Activated naive CD4-positive, alpha-beta T cell treated with anti-CD3 and anti-CD28 coated beads for 36 hours (primary cell): ENCODE data around the gene PCBP3. TPM values are rescaled to one million over a fixed set of nuclear protein-coding genes. Genes with fewer than 3 reads are reported as not detected.

Source experiments
- CTCF ChIA-PET: fragments of 350-600 bp; sonication (Branson Sonifier 250); formaldehyde crosslinking; loops from one replicate; lab custom pipeline; 2021; ENCODE audit warnings: antibody characterized with exemption; lab: Charles Lee
- DNase-seq: peaks from one replicate; pipeline ENCODE4 v3.0.0-alpha.2; 2020
- H3K27ac Mint-ChIP-seq: one replicate; pipeline ENCODE4 v1.8.0; 2021; ENCODE audit warnings: mild to moderate bottlenecking, mixed read lengths
- H3K27me3 Mint-ChIP-seq: one replicate; pipeline ENCODE4 v1.8.0; 2021; ENCODE audit warnings: low read depth, mixed read lengths
- H3K36me3 Mint-ChIP-seq: one replicate; pipeline ENCODE4 v1.8.0; 2021; ENCODE audit warnings: low read depth, mixed read lengths
- H3K4me1 Mint-ChIP-seq: one replicate; pipeline ENCODE4 v1.8.0; 2021; ENCODE audit warnings: low read depth, mixed read lengths
- H3K4me3 Mint-ChIP-seq: one replicate; pipeline ENCODE4 v1.8.0; 2021; ENCODE audit warnings: mild to moderate bottlenecking, moderate library complexity, mixed read lengths
- H3K9me3 Mint-ChIP-seq: one replicate; pipeline ENCODE4 v1.8.0; 2021; ENCODE audit warnings: mixed read lengths
- intact Hi-C: fragments of 100-400 bp; cut with micrococcal nuclease; formaldehyde crosslinking; loops from one replicate; pipeline ENCODE4 v1.15.1; 2023
- total RNA-seq, 2 experiments: library from RNA; stranded (reverse); gene quantifications; one replicate each; pipeline ENCODE4 v1.2.3, GENCODE V29; 2021

Gene PCBP3
- total RNA-seq, 2 experiments from 2014 or later, result 10.0 to 10.2 TPM

GRCh38 chr21:45796003-45796402 lies 152.5 kb downstream of the PCBP3 start:
- Mint-ChIP-seq H3K4me3 (no peak overlapping the region), H3K27ac (no peak overlapping the region), H3K27me3 (no peaks in the 10 kb centered on the region), H3K9me3 (no peaks in the 10 kb centered on the region), H3K36me3 (no peaks in the 10 kb centered on the region), H3K4me1 (no peaks in the 10 kb centered on the region)
- CTCF ChIA-PET, result no interaction called here
- no peak for DNase-seq
- intact Hi-C loops, result no loop called here

GRCh38 chr21:45797338-45797737 lies 153.8 kb downstream of the PCBP3 start:
- Mint-ChIP-seq H3K27me3 (no peaks in the 10 kb centered on the region), H3K27ac (no peak overlapping the region), H3K36me3 (no peaks in the 10 kb centered on the region), H3K9me3 (no peaks in the 10 kb centered on the region), H3K4me3 (no peak overlapping the region), H3K4me1 (no peaks in the 10 kb centered on the region)
- intact Hi-C loops, result no loop called here
- CTCF ChIA-PET, result no interaction called here
- no peak for DNase-seq

- CTCF ChIA-PET, result no interaction called here
- Mint-ChIP-seq H3K27ac (no peak overlapping the region), H3K4me3 (no peak overlapping the region), H3K36me3 (no peaks in the 10 kb centered on the region), H3K4me1 (no peaks in the 10 kb centered on the region), H3K9me3 (no peaks in the 10 kb centered on the region), H3K27me3 (no peaks in the 10 kb centered on the region)
- DNase-seq, result no peak
- intact Hi-C loops, result no loop called here
These were observed 156.3 kb downstream of the PCBP3 start for GRCh38 chr21:45799765-45800338.

- intact Hi-C loops, result no loop called here
- no peak for DNase-seq
- CTCF ChIA-PET, result no interaction called here
- Mint-ChIP-seq H3K27ac (no peak overlapping the region), H3K9me3 (no peaks in the 10 kb centered on the region), H3K27me3 (no peaks in the 10 kb centered on the region), H3K4me1 (no peaks in the 10 kb centered on the region), H3K36me3 (no peaks in the 10 kb centered on the region), H3K4me3 (no peak overlapping the region)
These were observed 157.0 kb downstream of the PCBP3 start for GRCh38 chr21:45800339-45801080.

- Mint-ChIP-seq H3K27ac (no peak overlapping the region), H3K27me3 (no peaks in the 10 kb centered on the region), H3K4me1 (no peaks in the 10 kb centered on the region), H3K9me3 (no peaks in the 10 kb centered on the region), H3K4me3 (no peak overlapping the region), H3K36me3 (no peaks in the 10 kb centered on the region)
- DNase-seq, result no peak
- intact Hi-C loops, result no loop called here
- CTCF ChIA-PET, result no interaction called here
These were observed 157.8 kb downstream of the PCBP3 start for GRCh38 chr21:45801129-45801964.

- intact Hi-C loops, result no loop called here
- Mint-ChIP-seq H3K27ac (no peak overlapping the region), H3K9me3 (no peaks in the 10 kb centered on the region), H3K36me3 (no peaks in the 10 kb centered on the region), H3K27me3 (no peaks in the 10 kb centered on the region), H3K4me1 (no peaks in the 10 kb centered on the region), H3K4me3 (no peak overlapping the region)
- CTCF ChIA-PET, result no interaction called here
- no peak for DNase-seq
These were observed 158.5 kb downstream of the PCBP3 start for GRCh38 chr21:45801989-45802388.

- intact Hi-C loops, result no loop called here
- no peak for DNase-seq
- no peak overlapping the region for H3K27ac Mint-ChIP-seq
- no peaks in the 10 kb centered on the region for H3K36me3 Mint-ChIP-seq
- no peaks in the 10 kb centered on the region for H3K9me3 Mint-ChIP-seq
- no peak overlapping the region for H3K4me3 Mint-ChIP-seq
- CTCF ChIA-PET, result no interaction called here
- H3K27me3 Mint-ChIP-seq, result no peaks in the 10 kb centered on the region
- H3K4me1 Mint-ChIP-seq, result no peaks in the 10 kb centered on the region
These were observed 158.9 kb downstream of the PCBP3 start for GRCh38 chr21:45802425-45802824.

GRCh38 chr21:45802956-45803617 lies 159.6 kb downstream of the PCBP3 start:
- CTCF ChIA-PET, result no interaction called here
- no peaks in the 10 kb centered on the region for H3K36me3 Mint-ChIP-seq
- H3K4me3 Mint-ChIP-seq, result no peak overlapping the region
- peaks cover 3% of the 10 kb centered on the region for H3K9me3 Mint-ChIP-seq
- no peaks in the 10 kb centered on the region for H3K27me3 Mint-ChIP-seq
- H3K4me1 Mint-ChIP-seq, result no peaks in the 10 kb centered on the region
- no peak overlapping the region for H3K27ac Mint-ChIP-seq
- intact Hi-C loops, result no loop called here
- no peak for DNase-seq

GRCh38 chr21:45803618-45804340 lies 160.3 kb downstream of the PCBP3 start:
- CTCF ChIA-PET, result no interaction called here
- intact Hi-C loops, result no loop called here
- Mint-ChIP-seq H3K27ac (no peak overlapping the region), H3K27me3 (no peaks in the 10 kb centered on the region), H3K4me1 (no peaks in the 10 kb centered on the region), H3K4me3 (no peak overlapping the region), H3K9me3 (peaks cover 3% of the 10 kb centered on the region), H3K36me3 (no peaks in the 10 kb centered on the region)
- DNase-seq, result no peak

- DNase-seq, result no peak
- no peaks in the 10 kb centered on the region for H3K36me3 Mint-ChIP-seq
- H3K4me3 Mint-ChIP-seq, result no peak overlapping the region
- H3K9me3 Mint-ChIP-seq, result peaks cover 3% of the 10 kb centered on the region
- CTCF ChIA-PET, result no interaction called here
- intact Hi-C loops, result no loop called here
- no peaks in the 10 kb centered on the region for H3K27me3 Mint-ChIP-seq
- H3K4me1 Mint-ChIP-seq, result no peaks in the 10 kb centered on the region
- H3K27ac Mint-ChIP-seq, result no peak overlapping the region
These were observed 161.3 kb downstream of the PCBP3 start for GRCh38 chr21:45804809-45805313.

- no peaks in the 10 kb centered on the region for H3K27me3 Mint-ChIP-seq
- no peak for DNase-seq
These were observed 161.8 kb downstream of the PCBP3 start for GRCh38 chr21:45805321-45805720.

GRCh38 chr21:45806042-45806441 lies 162.5 kb downstream of the PCBP3 start:
- Mint-ChIP-seq H3K36me3 (no peaks in the 10 kb centered on the region), H3K4me3 (no peak overlapping the region), H3K4me1 (no peaks in the 10 kb centered on the region), H3K27me3 (no peaks in the 10 kb centered on the region), H3K9me3 (peaks cover 3% of the 10 kb centered on the region), H3K27ac (no peak overlapping the region)
- no peak for DNase-seq
- CTCF ChIA-PET, result no interaction called here
- intact Hi-C loops, result no loop called here

More at GRCh38 chr21:45805321-45805720, 161.8 kb downstream of the PCBP3 start:
- Mint-ChIP-seq H3K27ac (no peak overlapping the region), H3K36me3 (no peaks in the 10 kb centered on the region), H3K4me1 (no peaks in the 10 kb centered on the region), H3K9me3 (peaks cover 3% of the 10 kb centered on the region), H3K4me3 (no peak overlapping the region)
- CTCF ChIA-PET, result no interaction called here
- intact Hi-C loops, result no loop called here
